Fibroblast of the aortic adventitia (primary cell): ENCODE data around the gene ATP8B3. TPM values are rescaled to one million over a fixed set of nuclear protein-coding genes. Genes with fewer than 3 reads are reported as not detected.

Experiments used
- DNase-seq: peaks from one replicate; pipeline ENCODE4 v3.0.0-alpha.2; 2010; ENCODE audit warnings: low read depth
- H3K4me3 ChIP-seq: 2 replicates; pipeline ENCODE4 v1.5.1; 2011; ENCODE audit warnings: low read depth, mild to moderate bottlenecking, control low read depth, low read length, moderate library complexity
- total RNA-seq: library from RNA; depleted of rRNA; stranded (reverse); fragments of >200 nt; gene quantifications from 2 replicates; pipeline ENCODE4 v1.2.3, GENCODE V29; 2012; ENCODE audit warnings: low replicate concordance
- TF ChIP-seq, protein P1 (sequence below): IDR thresholded peaks from 2 replicates; pipeline ENCODE4 v1.5.1; 2011; ENCODE audit warnings: mild to moderate bottlenecking, low read length, control low read depth, inconsistent platforms; ENCODE audit not compliant: insufficient read depth

The ATP8B3 gene
- total RNA-seq, 1 donor, result 3.3 TPM

DNA sequence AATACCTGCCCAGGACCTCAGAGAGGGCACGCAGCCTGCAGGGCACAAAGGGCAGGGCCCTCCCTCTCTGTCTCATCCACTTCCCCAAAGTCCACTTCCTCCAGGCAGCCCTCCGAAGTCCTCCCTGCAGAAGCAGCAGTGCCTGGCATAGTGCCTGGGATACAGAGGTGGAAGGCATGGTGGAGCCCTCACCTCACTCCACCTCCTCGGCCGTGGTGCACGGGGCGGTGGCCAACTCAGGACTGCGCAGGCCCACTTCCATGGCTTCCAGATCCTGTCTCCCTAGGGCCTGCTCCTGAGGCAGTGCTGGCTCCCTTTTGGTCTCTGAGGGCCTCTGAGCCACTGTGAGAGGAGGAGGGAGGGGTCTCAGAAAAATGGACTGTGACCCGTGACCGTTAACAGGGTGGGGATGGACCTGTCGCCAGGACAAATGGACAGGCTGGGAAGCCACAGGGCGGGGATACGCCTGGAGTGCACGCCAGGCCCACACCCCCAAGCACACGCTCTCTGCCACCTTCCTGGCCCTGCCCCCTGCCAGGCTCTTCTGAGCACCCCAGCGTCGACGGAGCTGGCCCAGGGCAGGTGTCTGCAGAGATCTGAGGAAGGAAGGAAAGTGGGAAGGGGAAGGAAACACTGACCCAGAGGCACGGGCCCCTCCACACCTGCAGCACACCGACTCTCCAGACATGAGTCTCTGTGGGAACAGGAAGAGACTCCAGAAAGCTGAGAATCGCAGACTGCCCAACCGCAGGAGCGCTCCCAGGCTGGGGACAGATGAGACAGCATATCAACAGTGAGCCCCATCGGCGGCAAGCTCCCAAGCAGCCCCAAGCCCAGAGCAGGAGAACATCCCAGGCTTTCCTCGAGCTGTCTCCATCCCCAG lies 27.8 kb upstream of the ATP8B3 start:
- DNase-seq, result no peak
- TF ChIP-seq, protein P1, sequence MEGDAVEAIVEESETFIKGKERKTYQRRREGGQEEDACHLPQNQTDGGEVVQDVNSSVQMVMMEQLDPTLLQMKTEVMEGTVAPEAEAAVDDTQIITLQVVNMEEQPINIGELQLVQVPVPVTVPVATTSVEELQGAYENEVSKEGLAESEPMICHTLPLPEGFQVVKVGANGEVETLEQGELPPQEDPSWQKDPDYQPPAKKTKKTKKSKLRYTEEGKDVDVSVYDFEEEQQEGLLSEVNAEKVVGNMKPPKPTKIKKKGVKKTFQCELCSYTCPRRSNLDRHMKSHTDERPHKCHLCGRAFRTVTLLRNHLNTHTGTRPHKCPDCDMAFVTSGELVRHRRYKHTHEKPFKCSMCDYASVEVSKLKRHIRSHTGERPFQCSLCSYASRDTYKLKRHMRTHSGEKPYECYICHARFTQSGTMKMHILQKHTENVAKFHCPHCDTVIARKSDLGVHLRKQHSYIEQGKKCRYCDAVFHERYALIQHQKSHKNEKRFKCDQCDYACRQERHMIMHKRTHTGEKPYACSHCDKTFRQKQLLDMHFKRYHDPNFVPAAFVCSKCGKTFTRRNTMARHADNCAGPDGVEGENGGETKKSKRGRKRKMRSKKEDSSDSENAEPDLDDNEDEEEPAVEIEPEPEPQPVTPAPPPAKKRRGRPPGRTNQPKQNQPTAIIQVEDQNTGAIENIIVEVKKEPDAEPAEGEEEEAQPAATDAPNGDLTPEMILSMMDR, result no peak
- H3K4me3 ChIP-seq, result no peak overlapping the region

DNA sequence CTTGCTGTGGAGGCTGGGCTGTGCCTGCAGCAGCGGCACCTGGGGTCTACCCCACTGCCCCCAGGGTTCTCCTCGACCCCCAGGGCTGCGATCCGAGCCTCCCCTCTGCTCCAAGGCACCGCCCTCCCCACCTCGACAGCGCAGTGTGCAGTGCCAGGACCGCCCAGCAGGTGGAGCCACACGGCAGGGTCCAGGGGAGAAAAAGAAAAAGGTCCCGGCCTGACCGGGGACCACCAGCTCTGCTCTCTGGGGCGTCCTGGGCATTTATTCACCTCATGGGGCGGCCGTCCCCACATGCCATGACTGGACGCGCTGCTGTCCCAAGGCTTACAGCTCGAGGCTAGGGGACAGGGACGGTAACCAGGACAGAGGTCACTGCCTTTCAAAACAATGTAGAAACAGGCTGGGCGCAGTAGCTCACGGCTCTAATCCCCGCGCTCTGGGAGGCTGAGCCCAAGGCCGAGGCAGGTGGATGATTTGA lies 25.6 kb upstream of the ATP8B3 start:
- DNase-seq, result no peak
- no peak overlapping the region for H3K4me3 ChIP-seq
- TF ChIP-seq, protein P1, result peak; percentile 98

DNA sequence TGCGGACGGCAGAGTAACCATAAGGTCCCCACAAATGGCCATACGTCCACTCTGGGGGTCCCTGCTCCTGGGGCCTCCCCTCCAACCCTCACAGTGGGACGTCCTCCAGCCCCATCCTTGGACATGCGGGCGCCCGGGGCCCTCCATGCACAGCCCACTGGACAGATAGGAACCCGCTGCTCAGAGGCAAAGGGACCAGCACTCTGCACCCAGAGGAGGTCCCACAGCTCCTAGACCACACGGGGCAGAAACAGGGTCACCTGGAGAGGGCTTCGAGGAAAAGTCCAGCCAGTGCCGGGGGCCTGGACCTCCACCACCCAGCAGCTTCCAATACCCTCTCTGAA lies 25.1 kb upstream of the ATP8B3 start:
- no peak overlapping the region for H3K4me3 ChIP-seq
- no peak for DNase-seq
- TF ChIP-seq, protein P1, result no peak

DNA sequence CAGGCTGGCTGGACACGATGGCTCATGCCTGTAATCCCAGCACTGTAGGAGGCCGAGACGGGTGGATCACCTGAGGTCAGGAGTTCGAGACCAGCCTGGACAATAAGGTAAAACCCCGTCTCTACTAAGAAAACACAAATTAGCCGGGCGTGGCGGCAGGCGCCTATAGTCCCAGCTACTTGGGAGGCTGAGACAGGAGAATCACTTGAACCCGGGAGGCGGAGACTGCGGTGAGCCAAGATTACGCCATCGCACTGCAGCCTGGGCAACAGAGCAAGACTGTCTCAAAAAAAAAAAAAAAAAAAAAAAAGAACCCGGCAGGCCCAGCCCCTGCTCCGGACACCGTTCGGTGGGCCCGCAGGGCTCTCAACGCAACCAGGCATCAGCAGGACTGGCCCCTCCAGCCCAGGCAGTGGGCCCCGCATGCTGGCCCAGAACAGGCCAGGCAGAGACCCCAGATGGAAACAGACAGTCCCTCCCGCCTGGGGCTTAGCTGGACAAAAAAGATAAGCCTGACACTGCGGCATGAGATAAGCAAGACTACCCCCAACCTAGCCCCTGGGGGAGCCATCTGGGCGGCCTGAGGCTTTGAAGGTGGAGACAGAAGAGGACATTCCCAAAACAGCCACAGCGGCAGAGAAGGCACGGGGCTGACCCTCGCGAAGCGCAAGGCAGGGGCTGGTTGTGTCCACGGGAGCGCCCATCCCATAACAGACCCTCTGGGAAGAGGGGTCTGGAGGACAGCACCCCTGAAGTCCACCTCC lies 24.6 kb upstream of the ATP8B3 start:
- H3K4me3 ChIP-seq, result no peak overlapping the region
- TF ChIP-seq, protein P1, result no peak
- no peak for DNase-seq

DNA sequence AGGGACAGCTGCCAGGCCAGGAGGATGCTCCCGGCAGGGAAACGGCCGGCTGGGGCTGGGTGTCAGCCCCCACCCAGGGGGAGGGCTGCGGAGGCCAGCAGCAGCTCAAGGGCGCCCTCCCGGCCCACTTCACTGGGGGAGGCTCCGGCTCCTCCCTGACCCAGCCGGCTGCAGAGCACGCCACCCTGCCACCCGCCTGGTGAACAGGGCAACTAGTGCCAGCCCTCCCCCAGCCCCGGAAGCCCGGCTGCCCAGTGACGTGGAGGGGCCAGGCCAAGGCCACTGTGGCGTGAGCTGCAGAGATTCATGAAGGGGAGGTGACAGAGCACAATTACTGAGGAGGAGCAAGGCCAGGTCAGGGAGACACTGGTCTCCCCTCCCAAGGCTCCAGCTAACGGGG lies 21.5 kb upstream of the ATP8B3 start:
- TF ChIP-seq, protein P1, result no peak
- no peak overlapping the region for H3K4me3 ChIP-seq
- no peak for DNase-seq

DNA sequence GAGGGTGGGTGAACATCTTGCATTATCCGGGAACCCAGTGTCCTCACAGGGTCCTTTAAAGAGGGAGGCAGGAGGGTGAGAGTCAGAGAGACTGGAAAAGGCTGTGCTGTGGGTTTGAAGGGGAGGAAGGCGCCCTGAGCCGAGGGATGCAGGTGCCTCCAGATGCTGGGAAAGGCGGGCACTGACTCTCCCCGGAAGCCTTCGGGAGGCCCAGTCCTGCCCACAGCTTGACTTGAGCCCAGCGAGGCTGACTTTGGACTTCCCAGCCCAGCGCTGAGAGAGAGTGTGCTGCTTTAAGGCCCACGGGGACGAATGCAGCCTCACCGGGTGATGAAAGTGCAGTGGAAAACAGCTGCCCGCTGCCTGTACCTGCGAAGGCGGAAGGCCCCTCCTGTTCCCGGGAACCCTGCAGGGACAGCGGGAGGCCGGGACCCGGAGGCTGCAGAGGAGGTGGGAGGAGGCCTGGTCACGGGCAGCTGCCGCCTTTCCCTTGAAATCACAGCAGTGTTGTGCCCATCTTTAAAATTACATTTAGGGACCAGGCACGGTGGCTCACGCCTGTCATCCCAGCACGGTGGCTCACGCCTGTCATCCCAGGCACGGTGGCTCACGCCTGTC lies 20.1 kb upstream of the ATP8B3 start:
- DNase-seq, result no peak
- H3K4me3 ChIP-seq, result no peak overlapping the region
- TF ChIP-seq, protein P1, result no peak
